H1 (cell line): ENCODE data around the gene CUEDC2. TPM values are rescaled to one million over a fixed set of nuclear protein-coding genes. Genes with fewer than 3 reads are reported as not detected.

Experiments
- BRCA1 ChIP-seq: IDR thresholded peaks from 2 replicates; pipeline ENCODE4 v1.6.1; 2012; ENCODE audit warnings: low read depth, low read length, improper control_type of control experiment
- FOSL1 ChIP-seq: IDR thresholded peaks from 2 replicates; pipeline ENCODE4 v1.6.1; 2011; ENCODE audit warnings: mild to moderate bottlenecking, low read depth, low read length, moderate library complexity; ENCODE audit not compliant: insufficient read depth
- KDM4A ChIP-seq: IDR thresholded peaks from one replicate; pipeline ENCODE4 v1.7.1; 2012; ENCODE audit warnings: low read depth, mild to moderate bottlenecking, moderate library complexity, low read length, inconsistent platforms; ENCODE audit not compliant: severe bottlenecking
- MAFK ChIP-seq: IDR thresholded peaks from 2 replicates; pipeline ENCODE4 v1.6.1; 2012; ENCODE audit warnings: low read depth, mild to moderate bottlenecking, improper control_type of control experiment, low read length
- SUZ12 ChIP-seq: fragments of 200-600 bp; sonication (generic); IDR thresholded peaks from 2 replicates; pipeline ENCODE4 v1.6.1; 2012; ENCODE audit warnings: mild to moderate bottlenecking, inconsistent platforms, low read length, moderate library complexity, mixed read lengths
- polyA plus RNA-seq, 7 experiments: library from polyadenylated mRNA; depleted of rRNA in 3 of 7; stranded (reverse) in 5 of 7; unstranded in 2 of 7; fragments of >200 nt in 5 of 7; fragments of 200-250 nt in 2 of 7; gene quantifications; 1 replicate in 5 of 7; 2 replicates in 1 of 7; 4 replicates in 1 of 7; pipeline versions ENCODE4 v1.2.1 to v1.2.3, GENCODE V29; 2011 to 2013; ENCODE audit warnings: missing spikeins in 2 of 7, mixed read lengths in 2 of 7
- total RNA-seq: library from RNA; stranded (reverse); fragmentation: NEBNext Ultra II Directional; extraction: Animal tissue kit (Norgen Biotek cat#: 25700); gene quantifications from 2 replicates; pipeline ENCODE4 v1.2.1, GENCODE V29; 2021

The CUEDC2 gene
- total and polyA plus RNA-seq, 2 of the 8 experiments (the other 6 are each of a cell fraction or from before 2014, with no cell fraction given) = 41.7 to 55.2 TPM

DNA sequence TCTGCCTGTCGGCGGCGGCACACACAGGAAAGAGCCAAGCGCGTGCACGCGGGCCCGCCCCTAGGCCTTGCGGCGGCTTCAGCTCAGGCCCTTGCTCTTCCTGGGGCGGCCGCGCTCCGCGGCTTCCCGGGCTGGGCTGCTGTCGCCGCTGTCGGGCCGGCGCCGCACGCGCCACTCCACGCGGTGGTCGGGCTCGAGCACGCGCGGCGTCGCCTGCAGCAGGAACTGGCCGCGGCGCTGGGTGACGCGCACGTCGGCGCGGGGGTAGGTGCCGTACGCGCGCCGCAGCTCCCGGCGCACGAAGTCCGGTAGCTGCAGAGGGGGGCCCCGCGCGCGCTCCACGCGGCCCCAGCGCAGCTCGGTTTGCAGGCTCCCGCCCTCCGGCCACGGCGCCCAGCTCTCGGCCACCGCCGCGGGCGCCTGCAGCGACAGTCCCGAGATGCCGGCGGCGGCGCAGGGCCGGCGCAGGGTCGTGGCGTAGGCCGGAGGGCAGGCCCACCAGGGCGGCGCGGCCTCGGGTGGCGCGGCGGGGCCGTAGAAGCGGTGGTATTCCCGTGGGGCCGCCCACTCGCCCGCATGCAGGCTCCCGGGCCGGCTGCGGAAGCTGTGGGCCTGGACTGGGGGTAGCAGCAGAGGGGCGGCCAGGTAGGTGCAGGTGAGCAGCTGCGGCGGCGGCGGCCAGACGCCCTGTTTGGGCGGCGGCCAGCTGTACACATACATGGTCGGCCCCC is 18.2 kb upstream of the CUEDC2 start (continued):
- TF ChIP-seq MAFK = no peak
- TF ChIP-seq KDM4A = peak; percentile 62
- TF ChIP-seq SUZ12 = peak; percentile 46; the same call in 1 of the 2 replicates
- TF ChIP-seq BRCA1 = no peak
- 0 out of 2 replicates have a peak, but pooled peaks have one; percentile 4 for TF ChIP-seq FOSL1
